Astrocyte (in vitro differentiated cells and primary cell): ENCODE measurements around the gene NBEA.

Experiments used
- CTCF ChIP-seq: IDR thresholded peaks from 2 replicates; pipeline ENCODE4 v1.5.1; 2011; ENCODE audit warnings: low read depth, mild to moderate bottlenecking, inconsistent platforms, low read length, moderate library complexity; ENCODE audit not compliant: insufficient read depth
- EZH2 ChIP-seq: IDR thresholded peaks from 2 replicates; pipeline ENCODE4 v1.6.1; 2012; ENCODE audit warnings: mild to moderate bottlenecking, low read length, inconsistent platforms; ENCODE audit not compliant: insufficient read depth

- TF ChIP-seq CTCF (no peak), EZH2 (no peak)
These were observed 537.0 kb downstream of the NBEA start for GRCh38 chr13:35479038-35479492.
